GM19463 (cell line): ENCODE data around the gene PAX1.

Experiments
- ATAC-seq: cut with Tn5 transposase; IDR thresholded peaks from one replicate; pipeline ENCODE4 v1.9.1; 2021; ENCODE audit warnings: mild to moderate bottlenecking, moderate library complexity; ENCODE audit not compliant: unreplicated experiment

The PAX1 gene

DNA sequence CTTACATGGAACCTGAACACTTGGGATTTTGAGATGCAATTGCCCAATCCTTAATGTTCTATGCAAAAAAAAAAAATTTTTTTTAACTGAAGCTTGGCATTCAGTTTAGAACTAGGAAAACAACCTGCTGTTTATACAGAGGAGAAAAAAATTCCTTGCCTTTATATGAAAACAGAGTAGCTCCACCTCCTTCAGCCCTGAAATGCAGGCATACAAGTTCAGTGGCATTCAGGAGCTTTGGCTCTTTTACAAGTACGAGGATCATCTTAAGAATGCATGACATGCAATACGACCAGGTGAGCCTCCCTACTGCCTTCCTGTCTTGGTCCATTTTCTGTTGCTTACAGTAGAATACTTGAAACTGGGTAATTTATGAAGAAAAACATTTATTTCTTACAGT, 20.4 kb downstream of the PAX1 start:
- ATAC-seq: no peak

DNA sequence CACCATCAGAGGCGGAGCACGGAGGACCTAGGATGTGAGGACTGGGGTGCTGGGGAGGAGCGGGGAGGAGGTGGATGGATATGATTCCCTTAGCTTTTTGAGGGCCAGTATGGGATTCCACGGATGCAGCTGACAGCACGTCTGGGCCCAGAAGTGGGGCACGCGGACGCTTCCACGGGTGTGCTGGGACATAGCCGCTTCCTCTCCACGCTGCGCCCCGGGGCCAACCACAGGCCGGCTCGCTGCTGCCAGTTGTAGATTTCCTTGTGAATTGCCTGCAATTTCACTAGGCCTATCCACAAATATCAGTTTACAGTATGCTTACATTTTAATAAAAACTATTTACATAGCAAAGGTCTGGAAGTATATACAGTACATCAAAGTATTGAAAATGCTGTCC, 23.9 kb downstream of the PAX1 start:
- no peak for ATAC-seq

DNA sequence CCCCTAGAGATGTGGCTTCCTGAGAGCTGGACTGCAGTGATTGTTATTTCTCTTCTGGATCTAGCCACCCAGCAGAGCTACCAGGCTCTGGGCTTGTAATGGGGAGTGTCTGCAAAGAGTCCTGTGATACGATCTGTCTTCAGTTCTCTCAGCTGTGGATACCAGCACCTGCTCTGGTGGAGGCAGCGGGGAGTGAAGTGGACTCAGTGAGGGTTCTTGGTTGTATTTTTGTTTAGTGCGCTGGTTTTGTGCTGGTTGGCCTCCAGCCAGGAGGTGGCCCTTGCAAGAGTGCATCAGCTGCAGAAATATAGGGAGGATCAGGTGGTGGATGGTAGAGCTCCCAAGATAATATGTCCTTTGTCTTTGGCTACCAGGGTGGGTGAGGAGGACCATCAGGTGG, 33.7 kb downstream of the PAX1 start:
- no peak for ATAC-seq

- no peak for ATAC-seq
Measured at GRCh38 chr20:21739682-21740081, 34.2 kb downstream of the PAX1 start.

- no peak for ATAC-seq
Measured at GRCh38 chr20:21741266-21741665, 35.8 kb downstream of the PAX1 start.

- ATAC-seq: no peak
Measured at GRCh38 chr20:21762646-21763045, 57.2 kb downstream of the PAX1 start.

DNA sequence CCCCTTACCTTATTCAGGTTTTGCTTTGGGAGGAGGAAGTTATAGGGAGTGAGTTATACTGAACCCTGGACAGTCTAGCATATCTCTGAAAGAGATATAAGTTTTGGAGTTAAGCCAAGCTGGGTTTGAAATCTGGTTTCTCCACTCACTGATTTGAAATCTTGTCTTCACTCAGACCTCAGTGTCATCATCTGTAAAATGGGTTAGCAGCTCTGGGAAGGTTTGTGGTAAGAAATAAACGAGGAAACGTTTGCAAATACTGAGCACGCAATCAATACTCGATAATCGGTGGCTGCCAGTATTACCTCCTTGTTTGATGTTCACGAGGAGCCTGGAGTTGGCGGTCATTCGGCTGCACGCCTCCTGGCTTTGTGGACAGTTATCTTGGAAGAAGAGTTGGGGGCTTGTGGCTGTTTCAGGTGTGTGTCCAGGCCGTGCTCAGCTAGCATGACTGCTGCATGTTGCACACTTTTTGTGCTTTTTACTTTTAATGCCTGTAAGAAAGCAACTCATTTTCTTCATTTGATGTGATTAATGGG, 61.8 kb downstream of the PAX1 start:
- no peak for ATAC-seq

DNA sequence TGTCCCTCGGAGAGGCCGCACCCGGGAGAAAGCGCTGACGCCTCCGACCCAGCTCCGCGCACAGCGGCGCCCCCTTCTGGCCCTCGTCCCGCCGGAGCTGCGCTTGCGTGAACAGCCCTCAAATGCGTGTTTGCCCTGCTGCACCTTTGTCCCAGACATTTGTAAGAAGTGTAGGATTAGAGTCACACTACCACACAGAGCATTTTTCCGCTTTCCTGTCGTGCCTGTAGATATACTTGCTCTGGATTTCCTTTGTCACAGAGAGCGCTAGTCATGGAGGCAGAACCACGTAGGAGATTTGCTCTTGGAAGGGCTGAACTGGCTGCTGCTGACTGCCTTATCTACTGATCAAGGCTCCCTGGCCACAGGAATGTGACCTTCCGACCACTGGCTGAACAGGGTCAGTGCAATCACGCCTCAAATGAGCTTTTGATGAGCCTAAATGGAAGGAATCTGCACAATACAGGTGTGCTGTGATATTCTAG, 62.3 kb downstream of the PAX1 start:
- no peak for ATAC-seq
